KMS-11 (cell line): ENCODE results near the gene PSG5.
"Not testable (repeated sequence)": the region's sequence is repeated elsewhere in the genome, so short reads cannot be mapped to it uniquely, and the experiment has no call there.

ENCODE experiments used
- H2AFZ ChIP-seq: fragments of 200-600 bp; sonication (generic); 2 replicates; pipeline ENCODE4 v1.6.1; 2016; ENCODE audit warnings: antibody characterized with exemption, mixed run types, low read depth
- H3K27ac ChIP-seq: fragments of 200-600 bp; sonication (generic); 2 replicates; pipeline ENCODE4 v1.6.1; 2016; ENCODE audit warnings: mild to moderate bottlenecking, mixed run types
- H3K27me3 ChIP-seq: fragments of 200-600 bp; sonication (generic); 2 replicates; pipeline ENCODE4 v1.6.1; 2017; ENCODE audit warnings: mild to moderate bottlenecking, low read depth, mixed run types, moderate library complexity; ENCODE audit not compliant: insufficient read depth
- H3K36me3 ChIP-seq: fragments of 200-600 bp; sonication (generic); 2 replicates; pipeline ENCODE4 v1.6.1; 2017; ENCODE audit warnings: mild to moderate bottlenecking, mixed run types; ENCODE audit not compliant: insufficient read depth
- H3K4me1 ChIP-seq: fragments of 200-600 bp; sonication (generic); 2 replicates; pipeline ENCODE4 v1.6.1; 2016; ENCODE audit warnings: mild to moderate bottlenecking, low read depth, mixed run types; ENCODE audit not compliant: poor library complexity, severe bottlenecking
- H3K4me2 ChIP-seq: fragments of 200-600 bp; sonication (generic); 2 replicates; pipeline ENCODE4 v1.7.0; 2016; ENCODE audit warnings: mild to moderate bottlenecking, mixed run types
- H3K4me3 ChIP-seq: fragments of 200-600 bp; sonication (generic); IDR thresholded peaks from 2 replicates; pipeline ENCODE4 v1.6.1; 2017; ENCODE audit warnings: low read depth, low read length, mixed read lengths; ENCODE audit not compliant: insufficient read depth
- H3K79me2 ChIP-seq: fragments of 200-600 bp; sonication (generic); 2 replicates; pipeline ENCODE4 v1.6.1; 2016; ENCODE audit warnings: low read depth, mixed run types; ENCODE audit not compliant: insufficient read depth
- H3K9ac ChIP-seq: fragments of 200-600 bp; sonication (generic); 2 replicates; pipeline ENCODE4 v1.6.1; 2016; ENCODE audit warnings: mild to moderate bottlenecking, mixed run types
- H4K20me1 ChIP-seq: fragments of 200-600 bp; sonication (generic); 2 replicates; pipeline ENCODE4 v1.6.1; 2016; ENCODE audit warnings: mild to moderate bottlenecking, mixed run types; ENCODE audit not compliant: insufficient read depth
- TF ChIP-seq, protein P1 (sequence below): fragments of 200-600 bp; sonication (generic); conservative IDR thresholded peaks from 2 replicates; pipeline ENCODE4 v1.6.1; 2017; ENCODE audit warnings: low read depth, mild to moderate bottlenecking, antibody characterized with exemption, low read length, moderate library complexity, mixed read lengths

The PSG5 gene

GRCh38 chr19:43219136-43219535 lies 32.8 kb upstream of the PSG5 start:
- H3K9ac ChIP-seq, H3K4me3 ChIP-seq, H3K79me2 ChIP-seq, H3K27ac ChIP-seq, H4K20me1 ChIP-seq, H3K4me1 ChIP-seq, H3K36me3 ChIP-seq, H3K27me3 ChIP-seq, H2AFZ ChIP-seq, H3K4me2 ChIP-seq: not testable (repeated sequence)

DNA sequence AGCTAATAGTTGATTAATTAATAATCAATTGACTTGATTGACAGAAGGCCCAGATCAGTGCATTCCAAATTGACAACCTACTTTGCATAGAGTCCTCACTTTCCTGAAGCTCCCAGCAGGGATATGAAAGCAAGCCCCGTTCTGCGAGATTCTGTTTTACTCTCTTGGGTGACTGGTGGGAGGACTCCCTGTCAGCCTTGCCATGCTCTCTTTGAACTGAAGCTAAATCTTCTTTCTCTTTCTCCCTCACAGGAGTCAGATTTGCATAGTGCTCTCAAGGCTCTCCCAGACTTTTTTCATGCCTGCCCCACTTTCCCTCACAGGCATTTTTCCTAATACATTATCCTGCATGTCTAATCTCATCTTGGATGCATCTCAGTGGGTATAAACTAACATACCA lies 29.5 kb upstream of the PSG5 start:
- H4K20me1 ChIP-seq, H3K4me2 ChIP-seq, H2AFZ ChIP-seq, H3K4me3 ChIP-seq, H3K27ac ChIP-seq, H3K9ac ChIP-seq, H3K4me1 ChIP-seq, H3K27me3 ChIP-seq, H3K79me2 ChIP-seq, H3K36me3 ChIP-seq: not testable (repeated sequence)

DNA sequence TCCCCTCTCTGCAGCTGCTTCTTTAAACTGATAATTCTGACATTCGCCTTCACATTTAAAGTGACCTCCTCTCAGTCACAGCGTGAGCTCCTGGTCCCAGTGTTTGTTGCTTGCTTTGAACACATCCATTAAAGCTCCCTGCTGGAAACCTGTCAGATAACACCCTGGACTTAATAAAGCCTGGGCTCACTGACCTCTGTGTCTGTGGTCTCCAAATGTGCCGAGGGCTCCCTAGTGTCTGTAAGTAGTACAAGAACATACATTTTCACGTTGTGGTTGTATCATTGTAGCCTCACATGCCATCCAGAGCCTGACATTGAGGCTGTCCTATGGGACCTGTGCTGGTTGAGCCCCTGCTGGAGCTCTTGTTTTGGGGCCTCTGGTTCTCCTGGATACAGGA lies 21.7 kb upstream of the PSG5 start:
- Histone ChIP-seq H2AFZ (no peak overlapping the region), H3K4me2 (no peak overlapping the region), H3K4me1 (no peaks in the 10 kb centered on the region), H4K20me1 (no peaks in the 10 kb centered on the region), H3K27ac (no peak overlapping the region), H3K79me2 (no peaks in the 10 kb centered on the region), H3K27me3 (no peaks in the 10 kb centered on the region), H3K9ac (no peak overlapping the region), H3K4me3 (no peak overlapping the region), H3K36me3 (no peaks in the 10 kb centered on the region)
- TF ChIP-seq, protein P1, sequence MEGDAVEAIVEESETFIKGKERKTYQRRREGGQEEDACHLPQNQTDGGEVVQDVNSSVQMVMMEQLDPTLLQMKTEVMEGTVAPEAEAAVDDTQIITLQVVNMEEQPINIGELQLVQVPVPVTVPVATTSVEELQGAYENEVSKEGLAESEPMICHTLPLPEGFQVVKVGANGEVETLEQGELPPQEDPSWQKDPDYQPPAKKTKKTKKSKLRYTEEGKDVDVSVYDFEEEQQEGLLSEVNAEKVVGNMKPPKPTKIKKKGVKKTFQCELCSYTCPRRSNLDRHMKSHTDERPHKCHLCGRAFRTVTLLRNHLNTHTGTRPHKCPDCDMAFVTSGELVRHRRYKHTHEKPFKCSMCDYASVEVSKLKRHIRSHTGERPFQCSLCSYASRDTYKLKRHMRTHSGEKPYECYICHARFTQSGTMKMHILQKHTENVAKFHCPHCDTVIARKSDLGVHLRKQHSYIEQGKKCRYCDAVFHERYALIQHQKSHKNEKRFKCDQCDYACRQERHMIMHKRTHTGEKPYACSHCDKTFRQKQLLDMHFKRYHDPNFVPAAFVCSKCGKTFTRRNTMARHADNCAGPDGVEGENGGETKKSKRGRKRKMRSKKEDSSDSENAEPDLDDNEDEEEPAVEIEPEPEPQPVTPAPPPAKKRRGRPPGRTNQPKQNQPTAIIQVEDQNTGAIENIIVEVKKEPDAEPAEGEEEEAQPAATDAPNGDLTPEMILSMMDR = no peak

DNA sequence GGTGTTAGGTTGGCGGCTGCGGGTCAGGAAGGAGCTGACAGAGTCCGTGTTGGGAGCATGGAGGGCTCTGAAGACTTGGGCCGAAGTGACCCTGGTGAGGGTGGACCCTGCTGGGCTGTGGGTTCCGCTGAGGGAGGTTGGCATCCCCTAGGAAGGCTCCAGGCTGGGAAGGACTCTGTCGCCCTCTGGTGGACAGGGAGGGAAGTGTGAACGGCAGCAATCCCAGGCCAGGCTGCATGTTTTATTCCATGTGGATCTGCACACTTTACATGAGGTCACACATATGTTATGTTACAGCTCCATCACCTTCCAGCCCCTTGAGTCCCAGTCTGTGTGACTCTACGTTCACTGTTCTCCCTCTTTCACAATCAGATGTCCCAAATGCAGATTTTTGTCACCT lies 20.8 kb upstream of the PSG5 start:
- not testable (repeated sequence) for H3K27me3 ChIP-seq, H3K9ac ChIP-seq, H3K4me1 ChIP-seq, H3K4me2 ChIP-seq, H4K20me1 ChIP-seq, H3K4me3 ChIP-seq, H3K36me3 ChIP-seq, H3K79me2 ChIP-seq, H3K27ac ChIP-seq, H2AFZ ChIP-seq

DNA sequence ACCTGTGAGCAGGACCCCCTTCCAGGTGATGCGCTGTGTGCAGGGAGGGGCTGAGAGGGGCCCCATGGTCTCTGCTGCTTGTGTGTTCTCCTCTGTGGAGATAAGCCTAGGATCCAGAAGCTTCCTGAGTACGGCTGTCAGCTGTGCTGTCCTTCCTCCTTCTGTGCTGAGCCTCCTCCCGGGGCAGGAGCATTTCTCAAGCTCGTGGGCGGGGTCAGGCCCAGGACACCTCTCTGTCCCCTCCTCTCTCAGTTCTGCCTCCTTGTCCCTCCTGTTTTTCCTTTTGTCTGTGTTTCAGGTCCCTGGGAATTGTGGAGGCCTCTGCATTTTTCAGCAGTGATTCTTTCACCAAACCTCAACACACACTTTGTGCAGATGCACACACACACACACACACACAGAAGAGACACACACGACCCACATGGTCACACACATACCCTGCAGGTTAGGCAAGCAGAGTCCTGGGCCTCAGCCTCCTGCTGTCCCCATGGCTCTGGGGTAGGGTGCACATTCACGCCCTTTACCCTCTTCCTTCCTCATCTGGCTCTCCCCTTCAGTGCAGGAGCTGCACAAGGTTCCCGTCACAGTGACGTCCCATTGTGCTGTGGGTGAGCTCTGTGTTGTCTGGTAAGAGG lies 19.3 kb upstream of the PSG5 start, which contains the start of gene PSG4:
Gene PSG4 (minus strand): TSS at position 168 of the 635 bp plus-strand sequence. CDS start 102 bp downstream, at position 66.
- not testable (repeated sequence) for H4K20me1 ChIP-seq, H3K4me2 ChIP-seq, H3K9ac ChIP-seq, H3K79me2 ChIP-seq, H3K36me3 ChIP-seq, H2AFZ ChIP-seq, H3K4me3 ChIP-seq, H3K27ac ChIP-seq, H3K4me1 ChIP-seq, H3K27me3 ChIP-seq

GRCh38 chr19:43203611-43204010 lies 17.3 kb upstream of the PSG5 start:
- not testable (repeated sequence) for H4K20me1 ChIP-seq, H3K79me2 ChIP-seq

GRCh38 chr19:43201891-43202290 lies 15.6 kb upstream of the PSG5 start:
- H3K9ac ChIP-seq, H3K27ac ChIP-seq, H3K36me3 ChIP-seq, H3K4me2 ChIP-seq, H3K4me1 ChIP-seq, H4K20me1 ChIP-seq, H3K4me3 ChIP-seq, H3K79me2 ChIP-seq, H2AFZ ChIP-seq, H3K27me3 ChIP-seq: not testable (repeated sequence)

More at GRCh38 chr19:43203611-43204010, 17.3 kb upstream of the PSG5 start:
- H2AFZ ChIP-seq, H3K4me1 ChIP-seq, H3K27me3 ChIP-seq, H3K36me3 ChIP-seq, H3K9ac ChIP-seq, H3K4me2 ChIP-seq, H3K4me3 ChIP-seq, H3K27ac ChIP-seq: not testable (repeated sequence)

DNA sequence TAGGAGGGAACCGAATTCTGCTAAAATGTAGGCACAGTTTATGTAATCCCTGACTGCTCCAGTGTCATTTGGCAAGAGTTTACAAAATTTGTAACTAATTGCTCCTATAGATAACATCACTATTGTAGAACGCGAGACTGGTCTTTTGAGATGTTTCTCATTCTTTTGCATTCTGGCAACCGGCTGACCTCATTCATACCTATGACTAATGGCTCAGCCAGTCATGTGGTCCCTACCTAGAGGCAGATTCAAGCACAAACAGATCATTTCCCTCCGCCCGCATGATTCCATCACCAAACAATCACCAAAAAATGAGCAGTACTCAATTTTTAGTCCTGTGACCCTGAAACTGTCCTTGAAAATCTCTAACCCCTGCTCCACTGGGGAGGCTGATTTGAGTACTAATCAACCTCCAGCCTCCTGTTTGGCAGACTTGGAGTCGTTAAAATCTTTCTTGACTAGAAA lies 15.0 kb upstream of the PSG5 start:
- not testable (repeated sequence) for H3K4me3 ChIP-seq, H2AFZ ChIP-seq, H3K4me2 ChIP-seq, H3K36me3 ChIP-seq, H3K4me1 ChIP-seq, H3K9ac ChIP-seq, H4K20me1 ChIP-seq, H3K27ac ChIP-seq, H3K79me2 ChIP-seq, H3K27me3 ChIP-seq

DNA sequence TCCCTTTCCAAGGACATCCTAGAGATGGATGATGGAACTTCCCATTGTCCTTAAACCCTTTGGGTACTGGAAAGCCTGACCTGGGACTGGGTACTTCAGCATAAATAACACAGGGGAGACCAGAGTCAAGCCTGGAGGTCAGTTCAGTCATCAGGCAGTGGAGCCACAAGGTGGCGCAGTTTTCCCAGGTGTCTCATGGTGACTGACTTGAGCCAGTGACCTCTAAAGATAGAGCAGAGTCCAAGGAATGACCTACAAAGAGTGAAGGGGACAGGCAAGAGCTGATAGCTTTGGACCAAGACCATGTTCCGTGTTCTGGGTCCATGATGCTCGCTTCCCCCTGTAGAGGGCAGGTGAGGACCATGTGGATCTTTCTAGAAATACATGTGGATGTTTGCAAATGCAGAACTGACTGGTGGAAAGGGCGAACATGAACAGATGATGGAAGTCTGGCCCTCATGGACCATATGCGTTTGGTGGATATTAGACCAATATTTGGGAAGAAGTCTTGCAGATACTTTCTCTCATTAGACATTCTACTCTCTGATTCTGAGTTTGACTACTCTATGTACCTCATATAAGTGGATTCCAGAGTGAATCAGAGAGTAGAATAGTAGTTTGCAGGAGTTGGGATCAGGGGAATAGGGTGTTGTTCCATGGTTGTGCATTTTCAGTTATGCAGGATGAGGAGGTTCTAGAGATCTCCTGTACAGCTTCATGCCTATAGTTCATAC lies 12.5 kb upstream of the PSG5 start:
- H3K27ac ChIP-seq, H3K9ac ChIP-seq, H3K4me2 ChIP-seq, H4K20me1 ChIP-seq, H3K79me2 ChIP-seq, H2AFZ ChIP-seq, H3K27me3 ChIP-seq, H3K4me1 ChIP-seq, H3K4me3 ChIP-seq, H3K36me3 ChIP-seq: not testable (repeated sequence)
